ENCODE measurements around the gene SAMD4B. TPM values are rescaled to one million over a fixed set of nuclear protein-coding genes. Genes with fewer than 3 reads are reported as not detected.
A peak's percentile ranks its signal among the peaks of the same experiment; 100 is the strongest.

Gene SAMD4B
- total and polyA plus RNA-seq, 2 donors from 2014 or later, result 92.9 to 100 TPM

- Histone ChIP-seq H3K9me3 (ENCODE audit: control insufficient read depth in 2 of 3, insufficient read depth in 1 of 3, low read length in 3 of 3) (no peaks in the 10 kb centered on the region), H3K27me3 (ENCODE audit: control insufficient read depth, insufficient read depth, low read length) (no peaks in the 10 kb centered on the region), H3K9ac (ENCODE audit: low read length in 3 of 3) (no peak overlapping the region), H3K4me1 (ENCODE audit: control insufficient read depth in 2 of 3, insufficient read depth in 2 of 3, low read depth in 1 of 3, low read length in 3 of 3) (peaks cover 0 to 19% (median 17%) of the 10 kb centered on the region in 3 donors), H3K36me3 (ENCODE audit: control insufficient read depth in 2 of 3, insufficient read depth in 3 of 3, low read length in 3 of 3) (peaks cover 7 to 52% (median 38%) of the 10 kb centered on the region in 3 donors), H3K4me3 (ENCODE audit: low read length in 3 of 3) (no peak overlapping the region), H3K27ac (ENCODE audit: low read depth in 2 of 2, low read length in 2 of 2) (no peak overlapping the region)
- intact Hi-C loops (cut with DNase I), result no loop called here
- TF ChIP-seq, protein P1, sequence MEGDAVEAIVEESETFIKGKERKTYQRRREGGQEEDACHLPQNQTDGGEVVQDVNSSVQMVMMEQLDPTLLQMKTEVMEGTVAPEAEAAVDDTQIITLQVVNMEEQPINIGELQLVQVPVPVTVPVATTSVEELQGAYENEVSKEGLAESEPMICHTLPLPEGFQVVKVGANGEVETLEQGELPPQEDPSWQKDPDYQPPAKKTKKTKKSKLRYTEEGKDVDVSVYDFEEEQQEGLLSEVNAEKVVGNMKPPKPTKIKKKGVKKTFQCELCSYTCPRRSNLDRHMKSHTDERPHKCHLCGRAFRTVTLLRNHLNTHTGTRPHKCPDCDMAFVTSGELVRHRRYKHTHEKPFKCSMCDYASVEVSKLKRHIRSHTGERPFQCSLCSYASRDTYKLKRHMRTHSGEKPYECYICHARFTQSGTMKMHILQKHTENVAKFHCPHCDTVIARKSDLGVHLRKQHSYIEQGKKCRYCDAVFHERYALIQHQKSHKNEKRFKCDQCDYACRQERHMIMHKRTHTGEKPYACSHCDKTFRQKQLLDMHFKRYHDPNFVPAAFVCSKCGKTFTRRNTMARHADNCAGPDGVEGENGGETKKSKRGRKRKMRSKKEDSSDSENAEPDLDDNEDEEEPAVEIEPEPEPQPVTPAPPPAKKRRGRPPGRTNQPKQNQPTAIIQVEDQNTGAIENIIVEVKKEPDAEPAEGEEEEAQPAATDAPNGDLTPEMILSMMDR (IDR thresholded peaks at IDR 0.05; ENCODE audit: borderline replicate concordance, extremely low read depth, insufficient read depth), result no peak
- DNase-seq, result no peak
- FAIRE-seq, result no peak
Measured at GRCh38 chr19:39360599-39360998, 18.4 kb downstream of the SAMD4B start.

DNA sequence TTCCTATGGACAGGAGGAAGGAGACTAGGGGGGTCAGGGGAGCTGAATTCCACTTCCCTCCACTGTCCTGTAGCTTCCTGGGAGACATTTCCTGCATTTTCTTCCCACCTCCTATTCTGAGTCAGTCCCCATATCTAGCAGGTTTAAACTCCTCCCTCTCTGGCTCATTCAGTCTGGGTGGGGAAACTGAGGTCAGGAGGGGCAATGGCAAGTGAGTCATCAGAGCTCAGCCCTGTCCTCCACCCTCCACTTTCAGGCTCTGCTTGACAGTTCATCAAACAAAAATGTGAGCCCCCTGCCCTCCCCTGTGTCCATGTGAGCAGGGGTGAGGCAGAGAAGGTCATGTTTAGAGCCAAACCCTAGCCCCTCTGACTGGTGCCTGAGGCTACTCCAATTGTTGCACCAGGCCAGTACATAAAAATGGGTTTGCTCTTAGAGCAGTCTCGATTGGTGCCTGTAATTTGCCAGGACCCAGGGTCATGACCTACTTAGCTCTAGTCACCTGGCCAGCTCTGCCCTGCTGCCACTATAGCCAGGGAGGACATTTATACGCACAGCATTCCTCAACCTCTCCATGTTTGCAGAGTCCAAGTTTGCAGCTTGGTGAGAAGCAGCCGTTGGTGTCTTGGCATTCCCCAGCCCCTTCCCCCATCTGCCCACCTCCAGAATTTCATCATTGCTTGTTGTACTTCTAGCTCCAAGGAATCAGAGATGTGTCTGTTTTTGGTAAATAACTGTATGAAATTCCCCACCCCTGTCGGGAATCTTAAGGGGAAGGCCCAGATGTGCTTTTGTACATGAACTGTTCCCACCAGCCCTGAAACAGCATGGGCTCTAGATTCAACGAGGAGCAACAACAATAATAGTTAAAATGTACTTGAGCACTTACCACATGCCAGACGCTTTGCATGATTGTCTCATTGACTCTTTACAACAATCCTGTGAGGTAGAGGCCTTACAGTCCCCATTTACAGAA is 20.7 kb downstream of the SAMD4B start:
- intact Hi-C loops (cut with DNase I), result no loop called here
- Histone ChIP-seq H3K4me3 (ENCODE audit: low read length in 3 of 3) (no peak overlapping the region), H3K9ac (ENCODE audit: low read length in 3 of 3) (peak overlapping the region in 1 of 3 donors; percentile 15), H3K36me3 (ENCODE audit: control insufficient read depth in 2 of 3, insufficient read depth in 3 of 3, low read length in 3 of 3) (peaks cover 8 to 34% (median 23%) of the 10 kb centered on the region in 3 donors), H3K9me3 (ENCODE audit: control insufficient read depth in 2 of 3, insufficient read depth in 1 of 3, low read length in 3 of 3) (no peaks in the 10 kb centered on the region), H3K4me1 (ENCODE audit: control insufficient read depth in 2 of 3, insufficient read depth in 2 of 3, low read depth in 1 of 3, low read length in 3 of 3) (peaks cover 0 to 19% (median 17%) of the 10 kb centered on the region in 3 donors), H3K27me3 (ENCODE audit: control insufficient read depth, insufficient read depth, low read length) (no peaks in the 10 kb centered on the region), H3K27ac (ENCODE audit: low read depth in 2 of 2, low read length in 2 of 2) (peak overlapping the region in 1 of 2 donors; percentile 32)
- TF ChIP-seq, protein P1 (IDR thresholded peaks at IDR 0.05; ENCODE audit: borderline replicate concordance, extremely low read depth, insufficient read depth), result no peak
- DNase-seq (no peak), FAIRE-seq (no peak)

DNA sequence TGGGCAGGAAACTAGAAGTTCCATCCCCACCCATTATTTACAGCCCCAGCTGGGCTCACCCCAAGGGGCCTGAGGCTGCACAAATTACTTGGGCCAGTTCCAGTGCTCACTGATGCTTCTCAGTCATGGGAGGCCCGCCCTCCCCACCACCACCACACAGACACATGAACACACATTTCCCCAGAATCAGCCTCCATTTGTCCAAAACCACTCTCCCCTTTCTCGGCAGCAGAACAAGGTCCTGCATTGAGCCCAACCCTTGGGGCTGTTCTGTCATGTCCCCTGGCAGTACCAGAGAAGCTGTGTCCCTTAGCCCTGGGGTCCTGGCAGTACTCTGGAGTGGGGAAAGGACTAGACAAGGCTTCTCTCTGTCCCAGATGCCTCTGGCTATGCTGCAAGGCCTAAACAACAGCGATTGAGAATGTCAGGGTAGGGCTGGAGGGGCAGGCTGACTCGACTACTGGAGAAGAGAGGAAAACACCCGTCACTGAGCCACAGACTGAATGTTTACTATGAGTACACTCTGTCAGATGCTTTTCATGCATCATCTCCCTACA is 21.8 kb downstream of the SAMD4B start:
- Histone ChIP-seq H3K4me3 (ENCODE audit: low read length in 3 of 3) (no peak overlapping the region), H3K4me1 (ENCODE audit: control insufficient read depth in 2 of 3, insufficient read depth in 2 of 3, low read depth in 1 of 3, low read length in 3 of 3) (peaks cover 0 to 19% (median 17%) of the 10 kb centered on the region in 3 donors), H3K36me3 (ENCODE audit: control insufficient read depth in 2 of 3, insufficient read depth in 3 of 3, low read length in 3 of 3) (peaks cover 7 to 27% (median 21%) of the 10 kb centered on the region in 3 donors), H3K9me3 (ENCODE audit: control insufficient read depth in 2 of 3, insufficient read depth in 1 of 3, low read length in 3 of 3) (no peaks in the 10 kb centered on the region), H3K27me3 (ENCODE audit: control insufficient read depth, insufficient read depth, low read length) (no peaks in the 10 kb centered on the region), H3K27ac (ENCODE audit: low read depth in 2 of 2, low read length in 2 of 2) (no peak overlapping the region), H3K9ac (ENCODE audit: low read length in 3 of 3) (no peak overlapping the region)
- TF ChIP-seq, protein P1 (IDR thresholded peaks at IDR 0.05; ENCODE audit: borderline replicate concordance, extremely low read depth, insufficient read depth), result no peak
- intact Hi-C loops (cut with DNase I), result no loop called here
- peak in 1 of 5 donors; percentile 80 for DNase-seq
- no peak for FAIRE-seq
